ENCODE measurements around the gene MED1.

DNA sequence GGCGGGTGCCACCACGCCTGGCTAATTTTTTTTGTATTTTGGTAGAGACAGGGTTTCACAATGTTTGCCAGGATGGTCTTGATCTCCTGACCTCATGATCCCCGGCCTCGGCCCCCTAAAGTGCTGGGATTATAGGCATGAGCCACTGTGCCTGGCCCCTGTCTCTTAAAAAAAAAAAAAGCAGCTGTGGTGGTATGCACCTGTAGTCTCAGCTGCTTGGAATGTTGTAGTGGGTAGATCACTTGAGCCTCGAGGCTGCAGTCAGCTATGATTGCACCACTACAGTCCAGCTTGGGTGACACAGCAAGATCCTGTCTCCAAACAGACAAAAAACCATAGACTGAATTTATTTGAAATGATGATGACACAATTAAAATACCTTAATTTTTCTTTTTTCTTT lies 34.5 kb upstream of the MED1 start:
- no peak for TF ChIP-seq EP300 (IDR thresholded peaks at IDR 0.05)
- TF ChIP-seq, protein P1, sequence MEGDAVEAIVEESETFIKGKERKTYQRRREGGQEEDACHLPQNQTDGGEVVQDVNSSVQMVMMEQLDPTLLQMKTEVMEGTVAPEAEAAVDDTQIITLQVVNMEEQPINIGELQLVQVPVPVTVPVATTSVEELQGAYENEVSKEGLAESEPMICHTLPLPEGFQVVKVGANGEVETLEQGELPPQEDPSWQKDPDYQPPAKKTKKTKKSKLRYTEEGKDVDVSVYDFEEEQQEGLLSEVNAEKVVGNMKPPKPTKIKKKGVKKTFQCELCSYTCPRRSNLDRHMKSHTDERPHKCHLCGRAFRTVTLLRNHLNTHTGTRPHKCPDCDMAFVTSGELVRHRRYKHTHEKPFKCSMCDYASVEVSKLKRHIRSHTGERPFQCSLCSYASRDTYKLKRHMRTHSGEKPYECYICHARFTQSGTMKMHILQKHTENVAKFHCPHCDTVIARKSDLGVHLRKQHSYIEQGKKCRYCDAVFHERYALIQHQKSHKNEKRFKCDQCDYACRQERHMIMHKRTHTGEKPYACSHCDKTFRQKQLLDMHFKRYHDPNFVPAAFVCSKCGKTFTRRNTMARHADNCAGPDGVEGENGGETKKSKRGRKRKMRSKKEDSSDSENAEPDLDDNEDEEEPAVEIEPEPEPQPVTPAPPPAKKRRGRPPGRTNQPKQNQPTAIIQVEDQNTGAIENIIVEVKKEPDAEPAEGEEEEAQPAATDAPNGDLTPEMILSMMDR (IDR thresholded peaks at IDR 0.05): no peak
